GM19468 (cell line): Measurements from ENCODE around the gene ZNF814.
"Not testable (repeated sequence)": the region's sequence is repeated elsewhere in the genome, so short reads cannot be mapped to it uniquely, and the experiment has no call there.

Experiments used
- ATAC-seq: cut with Tn5 transposase; IDR thresholded peaks from one replicate; pipeline ENCODE4 v1.9.1; 2021; ENCODE audit warnings: mild to moderate bottlenecking, moderate library complexity, moderate number of reproducible peaks; ENCODE audit not compliant: unreplicated experiment; ENCODE audit errors: extremely low read depth

Gene ZNF814

GRCh38 chr19:57819475-57820148 is 69.2 kb downstream of the ZNF814 start:
- ATAC-seq: peak; percentile 66

GRCh38 chr19:57818378-57818777 is 70.5 kb downstream of the ZNF814 start:
- no peak for ATAC-seq

GRCh38 chr19:57817976-57818375 is 70.9 kb downstream of the ZNF814 start:
- ATAC-seq: no peak

- no peak for ATAC-seq
Observed at GRCh38 chr19:57816652-57817051, 72.2 kb downstream of the ZNF814 start.

- ATAC-seq: no peak
Observed at GRCh38 chr19:57815247-57816075, 73.4 kb downstream of the ZNF814 start.

- ATAC-seq: peak; percentile 44
Observed at GRCh38 chr19:57814505-57815246, 74.2 kb downstream of the ZNF814 start, which contains the start of gene ZNF552. Gene ZNF552 (minus strand): TSS chr19:57814913. CDS start chr19:57814743, 170 bp downstream.

GRCh38 chr19:57813919-57814504 is 74.8 kb downstream of the ZNF814 start:
- no peak for ATAC-seq

GRCh38 chr19:57812975-57813820 is 75.6 kb downstream of the ZNF814 start:
- not testable (repeated sequence) for ATAC-seq

- peak; percentile 25 for ATAC-seq
Observed at GRCh38 chr19:57812226-57812625, 76.6 kb downstream of the ZNF814 start.

- ATAC-seq: not testable (repeated sequence)
Observed at GRCh38 chr19:57810410-57811295, 78.2 kb downstream of the ZNF814 start.

- no peak for ATAC-seq
Observed at GRCh38 chr19:57807541-57807940, 81.3 kb downstream of the ZNF814 start.

GRCh38 chr19:57803594-57804325 is 85.1 kb downstream of the ZNF814 start:
- no peak for ATAC-seq

- ATAC-seq: no peak
Observed at GRCh38 chr19:57803265-57803593, 85.6 kb downstream of the ZNF814 start.

GRCh38 chr19:57802269-57802668 is 86.6 kb downstream of the ZNF814 start:
- no peak for ATAC-seq

- no peak for ATAC-seq
Observed at GRCh38 chr19:57800696-57801095, 88.1 kb downstream of the ZNF814 start.
